Left ventricle myocardium inferior (tissue), 1 donor: ENCODE measurements around the gene PDIA3. TPM values are rescaled to one million over a fixed set of nuclear protein-coding genes. Genes with fewer than 3 reads are reported as not detected.
A peak's percentile ranks its signal among the peaks of the same experiment; 100 is the strongest.

Experiments used
- DNase-seq: peaks from one replicate; pipeline ENCODE4 v3.0.0-alpha.2; 2020
- H3K27ac ChIP-seq: fragments of 200-600 bp; replicated peaks from 2 replicates; pipeline ENCODE4 v1.8.0; 2021
- H3K27me3 ChIP-seq: fragments of 200-600 bp; 2 replicates; pipeline ENCODE4 v1.8.0; 2021; ENCODE audit warnings: low read depth
- H3K36me3 ChIP-seq: fragments of 200-600 bp; 2 replicates; pipeline ENCODE4 v1.8.0; 2021
- H3K4me1 ChIP-seq: fragments of 200-600 bp; 2 replicates; pipeline ENCODE4 v1.8.0; 2021
- H3K4me3 ChIP-seq: fragments of 200-600 bp; 2 replicates; pipeline ENCODE4 v1.8.0; 2021; ENCODE audit warnings: mild to moderate bottlenecking, moderate library complexity
- H3K9me3 ChIP-seq: fragments of 200-600 bp; replicated peaks from 2 replicates; pipeline ENCODE4 v1.8.0; 2021
- CTCF ChIP-seq: fragments of 200-600 bp; IDR thresholded peaks from 2 replicates; pipeline ENCODE4 v1.8.0; 2021; ENCODE audit warnings: antibody characterized with exemption, mild to moderate bottlenecking, borderline replicate concordance
- intact Hi-C: fragments of 100-400 bp; cut with micrococcal nuclease; formaldehyde crosslinking; loops from one replicate; pipeline ENCODE4 v1.11.0; 2022
- total RNA-seq: library from RNA; stranded (reverse); fragmentation: NEBNext Ultra II Directional; extraction: Animal tissue kit (Norgen Biotek cat#: 25700); gene quantifications from one replicate; pipeline ENCODE4 v1.2.1, GENCODE V29; 2021
- donor health status: DM: no; HTN: yes; CAD: no; lungs with severe emphysema.

The PDIA3 gene
- total RNA-seq, 1 donor from 2014 or later = 154 TPM

DNA sequence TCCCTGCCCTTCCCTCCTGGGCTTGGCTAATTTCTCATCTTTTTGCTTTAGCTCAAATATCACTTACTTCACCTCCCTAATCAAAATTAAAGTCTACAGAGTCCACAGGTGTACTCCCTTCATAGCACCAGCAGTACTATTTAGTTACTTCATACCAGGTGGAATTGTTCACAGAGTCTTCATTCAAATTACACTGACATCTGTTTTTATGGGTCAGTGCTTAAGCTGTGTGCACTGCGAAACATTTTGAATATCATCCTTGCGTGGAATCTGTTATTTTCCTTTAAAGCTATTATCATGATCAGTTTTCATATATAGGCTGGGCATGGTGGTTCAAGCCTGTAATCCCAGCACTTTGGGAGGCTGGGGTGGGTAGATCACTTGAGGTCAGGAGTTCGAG lies 43.2 kb downstream of the PDIA3 start:
- no peak overlapping the region for H3K4me3 ChIP-seq
- no peaks in the 10 kb centered on the region for H3K9me3 ChIP-seq
- no peak for DNase-seq
- H3K27me3 ChIP-seq = no peaks in the 10 kb centered on the region
- peaks cover 27% of the 10 kb centered on the region for H3K4me1 ChIP-seq
- no peak for TF ChIP-seq CTCF
- peaks cover 14% of the 10 kb centered on the region for H3K36me3 ChIP-seq
- H3K27ac ChIP-seq = no peak overlapping the region
- intact Hi-C loops = no loop called here

DNA sequence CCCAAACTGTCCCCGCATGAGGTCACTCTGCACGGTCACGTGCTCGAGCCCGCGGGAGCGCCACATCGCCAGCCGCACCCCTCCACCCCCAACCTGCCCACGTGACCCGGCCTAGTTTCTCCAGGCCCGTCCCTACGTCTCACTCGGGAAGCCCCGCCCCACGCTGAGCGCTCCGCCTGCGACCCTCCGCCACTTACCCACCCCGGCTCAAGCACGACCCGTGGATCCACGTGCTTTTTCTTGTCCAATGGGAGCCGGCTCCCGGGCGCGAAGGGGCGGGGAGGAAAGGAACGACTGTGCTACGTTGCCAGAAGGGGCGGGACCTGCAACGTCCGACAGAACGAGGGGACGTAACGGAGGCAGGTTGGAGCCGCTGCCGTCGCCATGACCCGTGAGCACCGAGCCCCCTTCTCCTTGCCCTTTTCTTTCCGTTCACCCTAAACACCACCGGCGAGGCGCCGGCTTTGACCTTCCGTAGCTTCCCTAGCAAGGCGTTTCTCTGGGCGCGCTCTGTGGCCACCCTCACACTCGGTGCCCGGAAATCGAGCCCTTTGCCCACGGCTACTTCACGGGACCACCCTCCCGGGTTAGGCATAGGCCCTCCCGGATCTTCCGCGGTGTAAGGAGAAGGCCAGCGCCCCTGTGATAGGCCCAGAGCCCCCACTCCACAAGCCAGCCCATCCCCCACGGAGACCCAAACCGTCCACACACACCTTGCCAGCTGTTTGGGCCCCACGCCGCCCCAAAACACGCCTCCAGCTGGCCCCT lies 45.9 kb downstream of the PDIA3 start, which contains the start of gene SERF2:
TSS of gene SERF2 (plus strand) at position 328 of the 768 bp plus-strand sequence. CDS start at position 385, 57 bp downstream.
- peak within 1 kb of the TSS; percentile 98 for H3K4me3 ChIP-seq
- H3K9me3 ChIP-seq = no peaks in the 10 kb centered on the region
- peak within 1 kb of the TSS; percentile 99 for H3K27ac ChIP-seq
- H3K27me3 ChIP-seq = no peaks in the 10 kb centered on the region
- TF ChIP-seq CTCF = no peak
- H3K4me1 ChIP-seq = peaks cover 55% of the 10 kb centered on the region
- intact Hi-C loops = no loop called here
- peak; percentile 100 for DNase-seq
- peaks cover 42% of the 10 kb centered on the region for H3K36me3 ChIP-seq

DNA sequence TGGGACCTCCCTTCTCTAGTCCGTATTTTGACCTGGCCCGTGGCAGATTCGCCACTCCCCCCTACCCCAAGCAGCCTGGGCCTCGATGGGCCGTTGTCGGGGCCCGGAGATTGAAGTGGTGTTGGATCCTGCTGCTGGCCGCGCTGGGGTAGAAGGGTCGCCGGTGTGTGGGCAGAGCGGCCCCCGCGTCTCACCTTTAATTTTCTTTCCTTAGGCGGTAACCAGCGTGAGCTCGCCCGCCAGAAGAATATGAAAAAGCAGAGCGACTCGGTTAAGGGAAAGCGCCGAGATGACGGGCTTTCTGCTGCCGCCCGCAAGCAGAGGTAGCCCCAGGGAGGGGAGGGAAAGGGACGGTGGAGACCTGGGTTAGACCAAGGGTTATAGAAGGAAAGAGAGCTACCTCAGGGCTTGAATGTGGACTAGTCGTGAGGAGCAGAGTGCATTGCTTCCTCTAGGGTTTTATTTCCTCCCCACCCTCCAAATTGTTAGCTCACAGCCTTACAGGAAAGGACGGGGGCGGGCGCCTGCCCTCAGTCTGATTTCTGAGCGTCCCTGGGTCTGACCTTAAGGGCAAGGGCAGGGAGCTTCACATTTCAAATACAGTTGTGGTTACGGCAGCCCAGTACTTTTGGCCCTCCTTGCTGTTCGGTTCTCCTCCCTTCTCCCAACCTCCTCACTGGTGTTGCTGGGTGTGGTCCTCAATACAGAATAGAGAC lies 46.7 kb downstream of the PDIA3 start:
- no peaks in the 10 kb centered on the region for H3K9me3 ChIP-seq
- intact Hi-C loops = no loop called here
- H3K36me3 ChIP-seq = peaks cover 42% of the 10 kb centered on the region
- no peak for DNase-seq
- TF ChIP-seq CTCF = peak; percentile 26
- H3K4me1 ChIP-seq = peaks cover 62% of the 10 kb centered on the region
- H3K27me3 ChIP-seq = no peaks in the 10 kb centered on the region
- peak overlapping the region; percentile 99 for H3K27ac ChIP-seq
- H3K4me3 ChIP-seq = peak overlapping the region; percentile 98

DNA sequence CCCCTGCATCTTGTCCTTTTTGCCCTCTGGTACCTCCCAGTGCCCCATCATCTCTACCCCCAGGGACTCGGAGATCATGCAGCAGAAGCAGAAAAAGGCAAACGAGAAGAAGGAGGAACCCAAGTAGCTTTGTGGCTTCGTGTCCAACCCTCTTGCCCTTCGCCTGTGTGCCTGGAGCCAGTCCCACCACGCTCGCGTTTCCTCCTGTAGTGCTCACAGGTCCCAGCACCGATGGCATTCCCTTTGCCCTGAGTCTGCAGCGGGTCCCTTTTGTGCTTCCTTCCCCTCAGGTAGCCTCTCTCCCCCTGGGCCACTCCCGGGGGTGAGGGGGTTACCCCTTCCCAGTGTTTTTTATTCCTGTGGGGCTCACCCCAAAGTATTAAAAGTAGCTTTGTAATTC lies 47.4 kb downstream of the PDIA3 start:
- H3K9me3 ChIP-seq = no peaks in the 10 kb centered on the region
- intact Hi-C loops = no loop called here
- H3K27ac ChIP-seq = peak overlapping the region; percentile 99
- peak overlapping the region; percentile 98 for H3K4me3 ChIP-seq
- H3K27me3 ChIP-seq = no peaks in the 10 kb centered on the region
- no peak for DNase-seq
- no peak for TF ChIP-seq CTCF
- H3K4me1 ChIP-seq = peaks cover 69% of the 10 kb centered on the region
- peaks cover 44% of the 10 kb centered on the region for H3K36me3 ChIP-seq

GRCh38 chr15:43794269-43795037 lies 48.2 kb downstream of the PDIA3 start:
- Histone ChIP-seq H3K27me3 (no peaks in the 10 kb centered on the region), H3K4me3 (peak overlapping the region; percentile 98), H3K4me1 (peaks cover 77% of the 10 kb centered on the region), H3K9me3 (no peaks in the 10 kb centered on the region), H3K36me3 (peaks cover 53% of the 10 kb centered on the region), H3K27ac (peak overlapping the region; percentile 99)
- DNase-seq = no peak
- intact Hi-C loops = no loop called here
- TF ChIP-seq CTCF = no peak
